PC-3 (cell line): Measurements from ENCODE around the gene PCP4.

Experiments
- CTCF ChIP-seq: fragments of 300-600 bp; sonication (generic); conservative IDR thresholded peaks from 2 replicates; pipeline ENCODE4 v1.5.1; 2017; ENCODE audit warnings: antibody characterized with exemption, low read depth, mild to moderate bottlenecking, low read length
- EZH2 ChIP-seq: fragments of 300-600 bp; sonication (generic); IDR thresholded peaks from one replicate; pipeline ENCODE4 v1.6.1; 2017; ENCODE audit warnings: antibody characterized with exemption, mild to moderate bottlenecking, low read length; ENCODE audit not compliant: unreplicated experiment
- EZH2phosphoT487 ChIP-seq: fragments of 300-600 bp; sonication (generic); IDR thresholded peaks from 2 replicates; pipeline ENCODE4 v1.6.1; 2018; ENCODE audit warnings: mild to moderate bottlenecking, antibody characterized with exemption, low read length, borderline replicate concordance

GRCh38 chr21:39845571-39846130 lies 21.6 kb upstream of the PCP4 start:
- TF ChIP-seq CTCF (no peak), EZH2 (no peak), EZH2phosphoT487 (no peak)
